H1 (cell line): ENCODE data around the gene ZNF74. TPM values are rescaled to one million over a fixed set of nuclear protein-coding genes. Genes with fewer than 3 reads are reported as not detected.

Experiments
- E2F6 ChIP-seq: IDR thresholded peaks from 2 replicates; pipeline ENCODE4 v1.6.1; 2012; ENCODE audit warnings: inconsistent platforms
- POLR2AphosphoS5 ChIP-seq: IDR thresholded peaks from 2 replicates; pipeline ENCODE4 v1.6.1; 2011; ENCODE audit warnings: low read depth, low read length
- RBBP5 ChIP-seq: IDR thresholded peaks from 2 replicates; pipeline ENCODE4 v1.7.1; 2012; ENCODE audit warnings: low read depth, mild to moderate bottlenecking, inconsistent platforms, low read length, moderate library complexity, borderline replicate concordance
- polyA plus RNA-seq, 7 experiments: library from polyadenylated mRNA; depleted of rRNA in 3 of 7; stranded (reverse) in 5 of 7; unstranded in 2 of 7; fragments of >200 nt in 5 of 7; fragments of 200-250 nt in 2 of 7; gene quantifications; 1 replicate in 5 of 7; 2 replicates in 1 of 7; 4 replicates in 1 of 7; pipeline versions ENCODE4 v1.2.1 to v1.2.3, GENCODE V29; 2011 to 2013; ENCODE audit warnings: missing spikeins in 2 of 7, mixed read lengths in 2 of 7
- total RNA-seq: library from RNA; stranded (reverse); fragmentation: NEBNext Ultra II Directional; extraction: Animal tissue kit (Norgen Biotek cat#: 25700); gene quantifications from 2 replicates; pipeline ENCODE4 v1.2.1, GENCODE V29; 2021

ZNF74 gene
- total and polyA plus RNA-seq, 2 of the 8 experiments (the other 6 are each of a cell fraction or from before 2014, with no cell fraction given) = 29.7 to 45.7 TPM

GRCh38 chr22:20423008-20423905 is 29.3 kb downstream of the ZNF74 start (continued):
- no peak for TF ChIP-seq RBBP5
- no peak for TF ChIP-seq POLR2AphosphoS5
- TF ChIP-seq E2F6 = no peak
- TF ChIP-seq, all 59 proteins: peak for 0
